GM23338 (cell line): Measurements from ENCODE around the gene USP48. TPM values are rescaled to one million over a fixed set of nuclear protein-coding genes. Genes with fewer than 3 reads are reported as not detected.

Experiments used
- ATAC-seq: fragments of 200-7000 bp; cut with Tn5 transposase; 3 replicates; pipeline ENCODE4 v1.9.1; 2020
- DNase-seq: peaks from one replicate; pipeline ENCODE4 v3.0.0-alpha.2; 2015; ENCODE audit warnings: low spot score
- H2AFZ ChIP-seq: fragments of 200-600 bp; sonication (generic); 2 replicates; pipeline ENCODE4 v1.8.0; 2016; ENCODE audit warnings: antibody characterized with exemption, mild to moderate bottlenecking, moderate library complexity
- H3F3A ChIP-seq: fragments of 200-600 bp; sonication (generic); replicated peaks from 2 replicates; pipeline ENCODE4 v1.8.0; 2017; ENCODE audit warnings: antibody characterized with exemption, mixed run types, low read depth
- H3K27ac ChIP-seq: fragments of 200-600 bp; sonication (generic); 2 replicates; pipeline ENCODE4 v1.6.1; 2016; ENCODE audit warnings: low read depth
- H3K27me3 ChIP-seq: fragments of 200-600 bp; sonication (generic); 2 replicates; pipeline ENCODE4 v1.8.0; 2016; ENCODE audit warnings: mild to moderate bottlenecking, mixed run types, moderate library complexity; ENCODE audit not compliant: insufficient read depth
- H3K36me3 ChIP-seq: fragments of 200-600 bp; sonication (generic); 2 replicates; pipeline ENCODE4 v1.8.0; 2016; ENCODE audit warnings: mild to moderate bottlenecking; ENCODE audit not compliant: insufficient read depth
- H3K4me1 ChIP-seq: fragments of 200-600 bp; sonication (generic); 2 replicates; pipeline ENCODE4 v1.8.0; 2016; ENCODE audit warnings: mild to moderate bottlenecking, moderate library complexity; ENCODE audit not compliant: insufficient read depth
- H3K4me2 ChIP-seq: fragments of 200-600 bp; sonication (generic); 2 replicates; pipeline ENCODE4 v1.7.1; 2017; ENCODE audit warnings: mixed run types
- H3K4me3 ChIP-seq: fragments of 200-600 bp; sonication (generic); 2 replicates; pipeline ENCODE4 v1.6.1; 2016; ENCODE audit warnings: mixed run types
- H3K79me2 ChIP-seq: fragments of 200-600 bp; sonication (generic); replicated peaks from 2 replicates; pipeline ENCODE4 v1.8.0; 2017; ENCODE audit warnings: mild to moderate bottlenecking; ENCODE audit not compliant: insufficient read depth
- H3K9me2 ChIP-seq: fragments of 200-600 bp; sonication (generic); 2 replicates; pipeline ENCODE4 v1.8.0; 2017; ENCODE audit not compliant: insufficient read depth
- H4K20me1 ChIP-seq: fragments of 200-600 bp; sonication (generic); replicated peaks from 2 replicates; pipeline ENCODE4 v1.8.0; 2017; ENCODE audit warnings: mild to moderate bottlenecking; ENCODE audit not compliant: insufficient read depth
- H3K27ac Mint-ChIP-seq: 2 replicates; pipeline ENCODE4 v1.8.0; 2020; ENCODE audit warnings: inconsistent platforms, mild to moderate bottlenecking, moderate library complexity, mixed read lengths
- H3K27me3 Mint-ChIP-seq: 3 replicates; pipeline ENCODE4 v1.8.0; 2022; ENCODE audit warnings: low read depth, mild to moderate bottlenecking, moderate library complexity, mixed read lengths, inconsistent platforms; ENCODE audit not compliant: insufficient read depth, poor library complexity
- H3K36me3 Mint-ChIP-seq: 3 replicates; pipeline ENCODE4 v1.8.0; 2021; ENCODE audit warnings: low read depth, mild to moderate bottlenecking, inconsistent platforms, moderate library complexity, mixed read lengths
- H3K4me1 Mint-ChIP-seq: 3 replicates; pipeline ENCODE4 v1.8.0; 2020; ENCODE audit warnings: mild to moderate bottlenecking, inconsistent platforms, mixed read lengths
- H3K4me3 Mint-ChIP-seq: 3 replicates; pipeline ENCODE4 v1.8.0; 2021; ENCODE audit warnings: moderate library complexity, mild to moderate bottlenecking, inconsistent platforms, mixed read lengths
- H3K9me3 Mint-ChIP-seq: 3 replicates; pipeline ENCODE4 v1.8.0; 2020; ENCODE audit warnings: moderate library complexity, mild to moderate bottlenecking, inconsistent platforms, mixed read lengths
- CREB1 ChIP-seq: fragments of 250-450 bp; sonication (Bioruptor Pico); IDR thresholded peaks from 2 replicates; pipeline ENCODE4 v1.5.0; 2020; ENCODE audit warnings: low read depth, mild to moderate bottlenecking, moderate library complexity
- EZH2 ChIP-seq: fragments of 200-600 bp; sonication (generic); IDR thresholded peaks from one replicate; pipeline ENCODE4 v1.8.0; 2017; ENCODE audit warnings: antibody characterized with exemption, mild to moderate bottlenecking, low read depth; ENCODE audit not compliant: unreplicated experiment
- EZH2phosphoT487 ChIP-seq: fragments of 200-600 bp; sonication (generic); IDR thresholded peaks from one replicate; pipeline ENCODE4 v1.8.1; 2018; ENCODE audit warnings: antibody characterized with exemption; ENCODE audit not compliant: unreplicated experiment
- JUNB ChIP-seq: IDR thresholded peaks from one replicate; pipeline ENCODE4 v1.6.1; 2016; ENCODE audit warnings: antibody characterized with exemption; ENCODE audit not compliant: unreplicated experiment
- NANOG ChIP-seq: IDR thresholded peaks from 2 replicates; pipeline ENCODE4 v1.6.1; 2016; ENCODE audit warnings: antibody characterized with exemption, borderline replicate concordance
- POLR2AphosphoS5 ChIP-seq: IDR thresholded peaks from 2 replicates; pipeline ENCODE4 v1.6.1; 2016; ENCODE audit warnings: antibody characterized with exemption, low read depth
- STAT1 ChIP-seq: IDR thresholded peaks from one replicate; pipeline ENCODE4 v1.6.1; 2016; ENCODE audit warnings: antibody characterized with exemption; ENCODE audit not compliant: unreplicated experiment
- ZNF114 ChIP-seq: fragments of 250-450 bp; sonication (Bioruptor Pico); IDR thresholded peaks from 2 replicates; pipeline ENCODE4 v1.5.0; 2020; ENCODE audit warnings: mild to moderate bottlenecking, moderate library complexity
- ZNF331 ChIP-seq: fragments of 250-450 bp; sonication (Bioruptor Pico); IDR thresholded peaks from 2 replicates; pipeline ENCODE4 v1.5.0; 2020; ENCODE audit warnings: low read depth, mild to moderate bottlenecking, moderate library complexity
- polyA plus RNA-seq: library from polyadenylated mRNA; unstranded; fragments of >200 nt; fragmentation: Nextera tagmentation; extraction: Ambion mirVana; gene quantifications from 2 replicates; pipeline ENCODE4 v1.2.1, GENCODE V29; 2016
- total RNA-seq: library from RNA; depleted of rRNA; stranded (reverse); fragments of >200 nt; shearing (Covaris generic); gene quantifications from 2 replicates; pipeline ENCODE4 v1.2.3, GENCODE V29; 2014
- TF ChIP-seq, protein P1 (sequence below): fragments of 250-450 bp; sonication (Bioruptor Pico); IDR thresholded peaks from 2 replicates; pipeline ENCODE4 v1.5.0; 2020; ENCODE audit warnings: mild to moderate bottlenecking, moderate library complexity
- TF ChIP-seq, protein P2 (sequence below), 2 experiments: fragments of 200-600 bp in 1 of 2; sonication (generic) in 1 of 2; conservative IDR thresholded peaks; 2 replicates each; pipeline versions ENCODE4 v1.5.1 to v1.6.1; 2016 to 2017; ENCODE audit warnings: antibody characterized with exemption in 2 of 2, low read depth in 2 of 2, mild to moderate bottlenecking in 2 of 2, moderate library complexity in 1 of 2
- TF ChIP-seq, protein P3 (sequence below): IDR thresholded peaks from 2 replicates; pipeline ENCODE4 v1.6.1; 2016; ENCODE audit warnings: antibody characterized with exemption
- TF ChIP-seq, protein P4 (sequence below): IDR thresholded peaks from one replicate; pipeline ENCODE4 v1.6.1; 2018; ENCODE audit warnings: antibody characterized with exemption; ENCODE audit not compliant: unreplicated experiment

USP48 gene
- total and polyA plus RNA-seq, 2 experiments from 2014 or later: 85.9 to 151 TPM

DNA sequence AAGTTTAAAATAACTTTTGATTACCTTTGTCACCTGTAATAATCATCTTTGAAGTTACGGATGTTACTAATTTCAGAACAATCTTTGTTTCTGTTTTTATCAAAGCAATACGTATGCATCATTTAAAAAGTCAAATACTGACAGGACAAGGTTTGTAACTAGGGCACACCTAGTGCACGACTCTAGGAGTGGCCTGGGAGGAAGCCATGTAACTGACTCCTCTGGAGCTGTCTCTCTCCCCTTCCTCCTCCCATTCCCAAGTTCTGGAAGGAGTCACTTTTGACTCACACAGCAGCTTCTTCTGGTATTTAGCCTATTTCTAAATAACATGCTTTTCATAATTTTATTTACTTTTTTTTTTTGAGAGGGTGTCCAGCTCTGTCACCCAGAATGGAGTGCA, 102.0 kb downstream of the USP48 start:
- Histone ChIP-seq H2AFZ (no peak overlapping the region), H3K4me2 (no peak overlapping the region), H3F3A (no peaks in the 10 kb centered on the region), H3K27ac (no peak overlapping the region), H4K20me1 (peaks cover 7% of the 10 kb centered on the region; the same call in 1 of the 2 replicates), H3K4me3 (no peak overlapping the region), H3K4me1 (no peaks in the 10 kb centered on the region; the same call in 1 of the 2 replicates), H3K27me3 (no peaks in the 10 kb centered on the region), H3K79me2 (no peaks in the 10 kb centered on the region), H3K9me2 (no peaks in the 10 kb centered on the region), H3K36me3 (peaks cover 7% of the 10 kb centered on the region; the same call in 1 of the 2 replicates)
- H3K9me3 Mint-ChIP-seq: no peaks in the 10 kb centered on the region
- no peak for DNase-seq
- peaks cover 2% of the 10 kb centered on the region for H3K27me3 Mint-ChIP-seq
- ATAC-seq: no peak
- TF ChIP-seq EZH2phosphoT487: no peak
- no peak for TF ChIP-seq CREB1 (CRISPR knock-in tag)
- TF ChIP-seq ZNF331: no peak
- no peak for TF ChIP-seq NANOG
- TF ChIP-seq, protein P1, sequence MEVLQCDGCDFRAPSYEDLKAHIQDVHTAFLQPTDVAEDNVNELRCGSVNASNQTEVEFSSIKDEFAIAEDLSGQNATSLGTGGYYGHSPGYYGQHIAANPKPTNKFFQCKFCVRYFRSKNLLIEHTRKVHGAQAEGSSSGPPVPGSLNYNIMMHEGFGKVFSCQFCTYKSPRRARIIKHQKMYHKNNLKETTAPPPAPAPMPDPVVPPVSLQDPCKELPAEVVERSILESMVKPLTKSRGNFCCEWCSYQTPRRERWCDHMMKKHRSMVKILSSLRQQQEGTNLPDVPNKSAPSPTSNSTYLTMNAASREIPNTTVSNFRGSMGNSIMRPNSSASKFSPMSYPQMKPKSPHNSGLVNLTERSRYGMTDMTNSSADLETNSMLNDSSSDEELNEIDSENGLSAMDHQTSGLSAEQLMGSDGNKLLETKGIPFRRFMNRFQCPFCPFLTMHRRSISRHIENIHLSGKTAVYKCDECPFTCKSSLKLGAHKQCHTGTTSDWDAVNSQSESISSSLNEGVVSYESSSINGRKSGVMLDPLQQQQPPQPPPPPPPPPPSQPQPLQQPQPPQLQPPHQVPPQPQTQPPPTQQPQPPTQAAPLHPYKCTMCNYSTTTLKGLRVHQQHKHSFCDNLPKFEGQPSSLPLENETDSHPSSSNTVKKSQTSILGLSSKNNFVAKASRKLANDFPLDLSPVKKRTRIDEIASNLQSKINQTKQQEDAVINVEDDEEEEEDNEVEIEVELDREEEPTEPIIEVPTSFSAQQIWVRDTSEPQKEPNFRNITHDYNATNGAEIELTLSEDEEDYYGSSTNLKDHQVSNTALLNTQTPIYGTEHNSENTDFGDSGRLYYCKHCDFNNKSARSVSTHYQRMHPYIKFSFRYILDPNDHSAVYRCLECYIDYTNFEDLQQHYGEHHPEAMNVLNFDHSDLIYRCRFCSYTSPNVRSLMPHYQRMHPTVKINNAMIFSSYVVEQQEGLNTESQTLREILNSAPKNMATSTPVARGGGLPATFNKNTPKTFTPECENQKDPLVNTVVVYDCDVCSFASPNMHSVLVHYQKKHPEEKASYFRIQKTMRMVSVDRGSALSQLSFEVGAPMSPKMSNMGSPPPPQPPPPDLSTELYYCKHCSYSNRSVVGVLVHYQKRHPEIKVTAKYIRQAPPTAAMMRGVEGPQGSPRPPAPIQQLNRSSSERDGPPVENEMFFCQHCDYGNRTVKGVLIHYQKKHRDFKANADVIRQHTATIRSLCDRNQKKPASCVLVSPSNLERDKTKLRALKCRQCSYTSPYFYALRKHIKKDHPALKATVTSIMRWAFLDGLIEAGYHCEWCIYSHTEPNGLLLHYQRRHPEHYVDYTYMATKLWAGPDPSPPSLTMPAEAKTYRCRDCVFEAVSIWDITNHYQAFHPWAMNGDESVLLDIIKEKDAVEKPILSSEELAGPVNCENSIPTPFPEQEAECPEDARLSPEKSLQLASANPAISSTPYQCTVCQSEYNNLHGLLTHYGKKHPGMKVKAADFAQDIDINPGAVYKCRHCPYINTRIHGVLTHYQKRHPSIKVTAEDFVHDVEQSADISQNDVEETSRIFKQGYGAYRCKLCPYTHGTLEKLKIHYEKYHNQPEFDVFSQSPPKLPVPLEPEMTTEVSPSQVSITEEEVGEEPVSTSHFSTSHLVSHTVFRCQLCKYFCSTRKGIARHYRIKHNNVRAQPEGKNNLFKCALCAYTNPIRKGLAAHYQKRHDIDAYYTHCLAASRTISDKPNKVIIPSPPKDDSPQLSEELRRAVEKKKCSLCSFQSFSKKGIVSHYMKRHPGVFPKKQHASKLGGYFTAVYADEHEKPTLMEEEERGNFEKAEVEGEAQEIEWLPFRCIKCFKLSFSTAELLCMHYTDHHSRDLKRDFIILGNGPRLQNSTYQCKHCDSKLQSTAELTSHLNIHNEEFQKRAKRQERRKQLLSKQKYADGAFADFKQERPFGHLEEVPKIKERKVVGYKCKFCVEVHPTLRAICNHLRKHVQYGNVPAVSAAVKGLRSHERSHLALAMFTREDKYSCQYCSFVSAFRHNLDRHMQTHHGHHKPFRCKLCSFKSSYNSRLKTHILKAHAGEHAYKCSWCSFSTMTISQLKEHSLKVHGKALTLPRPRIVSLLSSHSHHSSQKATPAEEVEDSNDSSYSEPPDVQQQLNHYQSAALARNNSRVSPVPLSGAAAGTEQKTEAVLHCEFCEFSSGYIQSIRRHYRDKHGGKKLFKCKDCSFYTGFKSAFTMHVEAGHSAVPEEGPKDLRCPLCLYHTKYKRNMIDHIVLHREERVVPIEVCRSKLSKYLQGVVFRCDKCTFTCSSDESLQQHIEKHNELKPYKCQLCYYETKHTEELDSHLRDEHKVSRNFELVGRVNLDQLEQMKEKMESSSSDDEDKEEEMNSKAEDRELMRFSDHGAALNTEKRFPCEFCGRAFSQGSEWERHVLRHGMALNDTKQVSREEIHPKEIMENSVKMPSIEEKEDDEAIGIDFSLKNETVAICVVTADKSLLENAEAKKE (CRISPR knock-in tag): no peak
- TF ChIP-seq, protein P2, sequence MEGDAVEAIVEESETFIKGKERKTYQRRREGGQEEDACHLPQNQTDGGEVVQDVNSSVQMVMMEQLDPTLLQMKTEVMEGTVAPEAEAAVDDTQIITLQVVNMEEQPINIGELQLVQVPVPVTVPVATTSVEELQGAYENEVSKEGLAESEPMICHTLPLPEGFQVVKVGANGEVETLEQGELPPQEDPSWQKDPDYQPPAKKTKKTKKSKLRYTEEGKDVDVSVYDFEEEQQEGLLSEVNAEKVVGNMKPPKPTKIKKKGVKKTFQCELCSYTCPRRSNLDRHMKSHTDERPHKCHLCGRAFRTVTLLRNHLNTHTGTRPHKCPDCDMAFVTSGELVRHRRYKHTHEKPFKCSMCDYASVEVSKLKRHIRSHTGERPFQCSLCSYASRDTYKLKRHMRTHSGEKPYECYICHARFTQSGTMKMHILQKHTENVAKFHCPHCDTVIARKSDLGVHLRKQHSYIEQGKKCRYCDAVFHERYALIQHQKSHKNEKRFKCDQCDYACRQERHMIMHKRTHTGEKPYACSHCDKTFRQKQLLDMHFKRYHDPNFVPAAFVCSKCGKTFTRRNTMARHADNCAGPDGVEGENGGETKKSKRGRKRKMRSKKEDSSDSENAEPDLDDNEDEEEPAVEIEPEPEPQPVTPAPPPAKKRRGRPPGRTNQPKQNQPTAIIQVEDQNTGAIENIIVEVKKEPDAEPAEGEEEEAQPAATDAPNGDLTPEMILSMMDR (conservative IDR thresholded peaks at IDR 0.05; ENCODE audit: low read depth in 2 of 2): no peak
- TF ChIP-seq POLR2AphosphoS5: no peak
- TF ChIP-seq JUNB: no peak
- no peak for TF ChIP-seq STAT1
- TF ChIP-seq, protein P3, sequence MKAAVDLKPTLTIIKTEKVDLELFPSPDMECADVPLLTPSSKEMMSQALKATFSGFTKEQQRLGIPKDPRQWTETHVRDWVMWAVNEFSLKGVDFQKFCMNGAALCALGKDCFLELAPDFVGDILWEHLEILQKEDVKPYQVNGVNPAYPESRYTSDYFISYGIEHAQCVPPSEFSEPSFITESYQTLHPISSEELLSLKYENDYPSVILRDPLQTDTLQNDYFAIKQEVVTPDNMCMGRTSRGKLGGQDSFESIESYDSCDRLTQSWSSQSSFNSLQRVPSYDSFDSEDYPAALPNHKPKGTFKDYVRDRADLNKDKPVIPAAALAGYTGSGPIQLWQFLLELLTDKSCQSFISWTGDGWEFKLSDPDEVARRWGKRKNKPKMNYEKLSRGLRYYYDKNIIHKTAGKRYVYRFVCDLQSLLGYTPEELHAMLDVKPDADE: no peak
- no peak for TF ChIP-seq EZH2
- TF ChIP-seq, protein P4, sequence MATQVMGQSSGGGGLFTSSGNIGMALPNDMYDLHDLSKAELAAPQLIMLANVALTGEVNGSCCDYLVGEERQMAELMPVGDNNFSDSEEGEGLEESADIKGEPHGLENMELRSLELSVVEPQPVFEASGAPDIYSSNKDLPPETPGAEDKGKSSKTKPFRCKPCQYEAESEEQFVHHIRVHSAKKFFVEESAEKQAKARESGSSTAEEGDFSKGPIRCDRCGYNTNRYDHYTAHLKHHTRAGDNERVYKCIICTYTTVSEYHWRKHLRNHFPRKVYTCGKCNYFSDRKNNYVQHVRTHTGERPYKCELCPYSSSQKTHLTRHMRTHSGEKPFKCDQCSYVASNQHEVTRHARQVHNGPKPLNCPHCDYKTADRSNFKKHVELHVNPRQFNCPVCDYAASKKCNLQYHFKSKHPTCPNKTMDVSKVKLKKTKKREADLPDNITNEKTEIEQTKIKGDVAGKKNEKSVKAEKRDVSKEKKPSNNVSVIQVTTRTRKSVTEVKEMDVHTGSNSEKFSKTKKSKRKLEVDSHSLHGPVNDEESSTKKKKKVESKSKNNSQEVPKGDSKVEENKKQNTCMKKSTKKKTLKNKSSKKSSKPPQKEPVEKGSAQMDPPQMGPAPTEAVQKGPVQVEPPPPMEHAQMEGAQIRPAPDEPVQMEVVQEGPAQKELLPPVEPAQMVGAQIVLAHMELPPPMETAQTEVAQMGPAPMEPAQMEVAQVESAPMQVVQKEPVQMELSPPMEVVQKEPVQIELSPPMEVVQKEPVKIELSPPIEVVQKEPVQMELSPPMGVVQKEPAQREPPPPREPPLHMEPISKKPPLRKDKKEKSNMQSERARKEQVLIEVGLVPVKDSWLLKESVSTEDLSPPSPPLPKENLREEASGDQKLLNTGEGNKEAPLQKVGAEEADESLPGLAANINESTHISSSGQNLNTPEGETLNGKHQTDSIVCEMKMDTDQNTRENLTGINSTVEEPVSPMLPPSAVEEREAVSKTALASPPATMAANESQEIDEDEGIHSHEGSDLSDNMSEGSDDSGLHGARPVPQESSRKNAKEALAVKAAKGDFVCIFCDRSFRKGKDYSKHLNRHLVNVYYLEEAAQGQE: no peak
- no peak for TF ChIP-seq ZNF114
- H3K4me1 Mint-ChIP-seq: no peaks in the 10 kb centered on the region; the same call in 2 of the 3 replicates
- H3K4me3 Mint-ChIP-seq: no peak overlapping the region
- H3K27ac Mint-ChIP-seq: no peak overlapping the region
- peaks cover 34% of the 10 kb centered on the region for H3K36me3 Mint-ChIP-seq
